COR-L47 (cell line): ENCODE data around the gene PEX14.

Experiments
- DNase-seq: peaks from one replicate; lab custom pipeline; 2025; lab: John Stamatoyannopoulos, UW

The PEX14 gene

DNA sequence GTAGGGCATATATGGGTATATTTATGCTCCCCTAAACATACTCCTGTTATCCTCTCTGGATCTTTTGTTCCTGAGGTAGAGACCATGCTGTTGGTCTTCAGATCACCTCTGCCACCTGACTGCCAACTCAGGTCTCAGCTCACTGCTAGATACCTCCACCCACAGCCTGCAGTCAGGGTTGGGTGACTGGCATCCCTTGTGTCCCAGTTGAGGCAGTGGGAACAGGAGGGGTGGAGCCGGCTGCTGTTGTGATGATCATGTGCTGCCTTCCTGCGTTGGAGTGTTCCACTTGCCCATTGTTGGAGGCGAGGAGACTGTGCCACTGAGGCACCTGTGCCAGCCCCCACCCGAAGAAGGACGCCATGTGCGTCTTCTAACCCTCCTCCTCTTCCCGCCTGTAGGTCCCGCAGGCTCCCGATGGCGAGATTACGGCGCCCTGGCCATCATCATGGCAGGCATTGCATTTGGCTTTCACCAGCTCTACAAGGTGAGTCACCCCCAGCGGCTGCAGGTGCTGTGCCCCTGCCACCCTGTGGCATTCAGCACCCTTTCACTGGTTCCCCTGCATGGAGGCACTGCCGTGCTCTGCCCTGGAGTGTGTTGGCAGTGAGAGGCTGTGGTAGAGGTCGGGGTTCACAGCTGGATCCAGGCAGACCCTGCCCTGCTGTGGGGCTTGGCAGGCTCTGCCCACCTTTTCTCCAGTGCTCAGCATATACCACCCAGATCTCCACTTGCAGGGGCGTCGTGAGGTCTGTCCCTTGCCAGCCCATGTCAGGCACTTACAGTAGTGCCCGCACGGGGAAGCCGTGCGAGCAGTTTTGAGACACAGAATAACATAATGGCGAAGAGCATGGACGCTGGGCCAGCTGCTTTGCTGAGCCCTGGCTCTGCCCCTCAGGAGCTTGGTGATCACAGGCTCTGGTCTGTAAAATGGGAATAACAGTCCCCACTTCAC is 143.5 kb downstream of the PEX14 start:
- DNase-seq: no peak

DNA sequence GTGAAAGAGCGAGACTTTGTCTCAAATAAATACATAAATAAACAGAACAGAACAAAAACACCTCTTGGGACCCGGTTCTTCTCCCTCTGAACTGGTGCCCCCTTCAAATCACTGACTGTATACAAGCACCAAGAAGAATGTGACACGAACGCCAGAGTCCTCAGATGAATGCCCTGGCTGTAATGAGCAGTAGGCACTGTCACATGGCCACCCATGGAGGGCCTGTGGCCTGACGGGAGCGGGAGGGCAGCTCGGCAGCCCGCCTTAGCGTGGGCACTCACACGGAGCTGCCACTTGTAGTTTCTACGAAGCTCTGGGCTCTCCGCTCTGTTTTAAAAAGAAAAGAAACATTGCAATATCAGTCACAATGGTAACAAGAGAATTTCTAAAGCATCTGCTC is 146.0 kb downstream of the PEX14 start:
- no peak for DNase-seq

DNA sequence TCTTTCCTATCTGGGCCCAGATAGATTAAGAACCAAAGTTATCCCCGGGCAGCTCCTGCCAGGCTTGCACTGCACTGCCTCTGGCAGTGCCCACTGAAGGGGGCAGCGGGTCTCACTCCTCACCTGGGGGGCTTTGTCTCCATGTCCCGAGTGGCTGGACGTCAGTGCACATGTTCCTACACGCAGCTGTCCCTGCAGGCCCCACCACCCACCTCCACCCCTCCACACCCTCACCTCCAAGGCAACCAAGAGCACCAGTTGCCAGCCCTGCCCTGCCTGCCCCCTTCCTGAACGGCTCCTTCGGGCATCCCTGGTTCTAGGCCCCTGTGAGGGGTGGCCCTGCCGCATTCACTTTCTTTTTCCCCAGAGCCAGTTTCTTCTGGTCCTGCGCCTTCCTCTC is 147.2 kb downstream of the PEX14 start:
- DNase-seq: no peak

GRCh38 chr1:10622910-10623685 is 148.3 kb downstream of the PEX14 start:
- no peak for DNase-seq

- DNase-seq: no peak
Measured at GRCh38 chr1:10623686-10624145, 149.0 kb downstream of the PEX14 start.

DNA sequence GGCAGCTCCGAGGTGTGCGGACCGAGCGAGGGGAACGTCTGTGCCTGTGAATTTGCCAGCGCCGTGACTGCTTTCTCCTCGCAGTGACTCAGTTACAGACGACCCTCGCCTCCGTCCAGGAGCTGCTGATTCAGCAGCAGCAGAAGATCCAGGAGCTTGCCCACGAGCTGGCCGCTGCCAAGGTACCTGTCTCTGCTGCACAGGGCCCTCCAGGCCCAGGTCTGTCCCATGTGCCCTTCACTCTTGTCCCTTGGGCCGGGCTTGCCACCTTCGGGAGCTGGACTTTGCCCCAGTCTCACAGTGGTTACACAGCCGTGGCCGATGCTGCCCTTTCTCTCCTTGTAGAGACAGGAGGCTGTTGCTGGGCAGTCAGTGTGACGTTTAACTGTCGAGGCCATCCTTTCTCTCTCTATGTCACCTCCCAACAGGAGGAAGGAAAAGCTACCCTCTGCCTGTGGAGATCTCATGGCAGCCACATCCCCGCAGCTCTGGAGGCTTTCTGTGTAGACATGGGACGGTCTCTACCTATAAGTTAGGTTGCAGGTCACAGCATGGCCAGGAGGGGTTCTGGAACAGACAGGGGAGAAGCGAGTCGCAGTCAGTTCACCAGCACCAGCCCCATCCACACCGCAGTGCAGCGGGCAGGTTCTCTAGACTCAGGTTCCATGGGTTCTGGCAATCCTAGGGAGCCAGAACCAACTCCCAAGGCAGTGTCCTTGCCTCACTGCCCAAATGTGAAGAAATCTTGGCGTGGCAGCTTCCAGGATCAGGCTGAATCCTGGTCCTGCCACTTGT is 149.7 kb downstream of the PEX14 start:
- no peak for DNase-seq

- no peak for DNase-seq
Measured at GRCh38 chr1:10625076-10625475, 150.3 kb downstream of the PEX14 start.

GRCh38 chr1:10625554-10625953 is 150.8 kb downstream of the PEX14 start:
- DNase-seq: no peak

- DNase-seq: no peak
Measured at GRCh38 chr1:10626131-10626731, 151.5 kb downstream of the PEX14 start.

DNA sequence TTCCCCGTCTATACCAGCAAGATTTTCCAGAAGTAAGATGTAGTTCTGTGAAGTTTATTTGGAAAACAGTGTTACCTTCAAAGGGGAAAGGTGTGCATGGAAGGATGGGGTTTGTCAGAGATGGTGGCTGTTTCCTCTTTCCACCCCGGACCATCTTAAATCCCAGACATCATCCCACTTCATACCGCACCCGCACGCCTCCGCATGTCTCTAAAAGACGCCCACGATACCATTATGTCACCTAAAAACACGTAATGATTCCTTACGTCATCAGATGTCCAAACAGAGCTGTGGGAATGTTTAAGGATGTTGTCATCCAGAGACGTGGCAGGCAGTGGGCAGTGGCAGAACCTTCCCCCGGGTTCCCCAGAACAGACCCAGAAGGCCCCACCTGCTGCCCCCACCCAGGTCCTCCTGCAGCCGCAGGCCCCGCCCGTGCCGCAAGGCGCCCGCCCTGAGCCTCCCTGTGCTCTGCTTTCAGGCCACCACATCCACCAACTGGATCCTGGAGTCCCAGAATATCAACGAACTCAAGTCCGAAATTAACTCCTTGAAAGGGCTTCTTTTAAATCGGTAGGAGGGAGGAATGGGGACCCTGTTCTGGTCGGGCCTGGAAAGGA is 152.2 kb downstream of the PEX14 start:
- no peak for DNase-seq

DNA sequence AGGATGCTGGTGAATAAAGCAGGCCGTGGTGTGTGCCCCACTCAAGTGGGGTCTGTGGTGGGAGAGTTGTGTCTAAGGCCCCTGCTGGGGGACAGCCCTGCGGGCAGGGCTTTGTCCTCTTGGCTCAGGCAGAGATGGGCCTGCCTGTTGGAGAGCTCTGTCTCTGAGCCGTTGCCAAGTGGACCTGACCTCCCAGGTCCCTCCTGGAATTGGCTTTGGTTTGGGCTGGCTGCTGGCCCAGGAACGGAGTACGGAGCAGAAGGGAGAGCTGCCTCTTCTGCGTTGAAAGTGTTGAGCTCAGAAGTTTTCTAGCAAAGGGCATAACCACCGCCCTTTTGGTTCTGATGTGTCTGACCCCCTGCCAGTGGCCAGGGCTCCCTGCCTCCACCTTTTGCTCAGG is 153.9 kb downstream of the PEX14 start:
- DNase-seq: no peak

DNA sequence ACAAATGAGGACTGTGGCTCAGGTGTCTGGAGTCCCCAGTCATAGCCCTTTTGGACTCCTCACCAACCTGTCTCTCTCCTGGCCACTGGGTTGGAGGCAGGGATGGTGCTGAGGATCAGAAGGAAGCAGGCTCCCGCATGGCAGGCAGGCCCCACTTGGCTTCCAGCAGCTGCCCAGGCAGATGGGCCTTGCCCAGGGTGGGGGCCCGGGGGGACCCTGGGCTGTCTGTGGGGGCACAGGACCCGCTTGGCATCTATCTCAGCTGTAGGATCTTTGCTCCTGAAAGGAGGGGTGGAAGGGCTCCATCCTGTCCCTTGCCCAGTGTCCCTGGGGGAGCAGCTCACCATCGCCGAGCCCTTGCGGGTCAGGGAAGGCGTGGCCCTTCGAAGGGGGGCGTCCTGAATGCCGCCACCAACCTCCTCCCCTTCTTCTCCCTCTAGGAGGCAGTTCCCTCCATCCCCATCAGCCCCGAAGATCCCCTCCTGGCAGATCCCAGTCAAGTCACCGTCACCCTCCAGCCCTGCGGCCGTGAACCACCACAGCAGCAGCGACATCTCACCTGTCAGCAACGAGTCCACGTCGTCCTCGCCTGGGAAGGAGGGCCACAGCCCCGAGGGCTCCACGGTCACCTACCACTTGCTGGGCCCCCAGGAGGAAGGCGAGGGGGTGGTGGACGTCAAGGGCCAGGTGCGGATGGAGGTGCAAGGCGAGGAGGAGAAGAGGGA is 154.5 kb downstream of the PEX14 start:
- no peak for DNase-seq

DNA sequence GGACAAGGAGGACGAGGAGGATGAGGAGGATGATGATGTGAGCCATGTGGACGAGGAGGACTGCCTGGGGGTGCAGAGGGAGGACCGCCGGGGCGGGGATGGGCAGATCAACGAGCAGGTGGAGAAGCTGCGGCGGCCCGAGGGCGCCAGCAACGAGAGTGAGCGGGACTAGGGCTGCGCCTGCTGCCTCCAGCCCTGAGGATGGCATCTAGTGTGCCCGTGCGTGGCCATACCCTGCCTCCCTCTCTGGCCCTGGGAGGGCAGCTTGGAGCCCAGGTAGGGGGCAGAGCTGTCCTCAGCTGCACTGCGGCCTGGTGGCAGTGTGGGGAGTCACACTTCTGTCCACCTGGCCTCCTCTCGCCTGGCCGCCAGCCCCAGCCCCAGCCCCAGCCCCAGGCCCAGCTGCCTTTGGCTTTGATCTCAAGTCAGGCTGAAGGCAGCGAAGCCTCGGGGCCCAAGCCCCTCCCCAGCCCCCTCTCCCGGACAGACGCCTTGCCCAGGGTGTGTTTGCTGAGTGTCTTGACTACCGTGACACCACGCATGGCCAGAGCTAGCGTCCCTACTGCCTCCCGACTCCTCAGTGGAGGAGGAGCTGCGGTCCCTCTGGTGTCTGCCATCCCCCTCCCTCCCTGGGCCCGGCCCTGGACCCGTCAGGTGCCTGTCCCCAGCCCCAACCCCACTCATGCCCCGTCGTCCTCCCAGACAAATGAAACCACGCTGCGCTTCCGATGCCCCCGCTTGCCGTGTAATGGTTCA is 155.2 kb downstream of the PEX14 start:
- no peak for DNase-seq

DNA sequence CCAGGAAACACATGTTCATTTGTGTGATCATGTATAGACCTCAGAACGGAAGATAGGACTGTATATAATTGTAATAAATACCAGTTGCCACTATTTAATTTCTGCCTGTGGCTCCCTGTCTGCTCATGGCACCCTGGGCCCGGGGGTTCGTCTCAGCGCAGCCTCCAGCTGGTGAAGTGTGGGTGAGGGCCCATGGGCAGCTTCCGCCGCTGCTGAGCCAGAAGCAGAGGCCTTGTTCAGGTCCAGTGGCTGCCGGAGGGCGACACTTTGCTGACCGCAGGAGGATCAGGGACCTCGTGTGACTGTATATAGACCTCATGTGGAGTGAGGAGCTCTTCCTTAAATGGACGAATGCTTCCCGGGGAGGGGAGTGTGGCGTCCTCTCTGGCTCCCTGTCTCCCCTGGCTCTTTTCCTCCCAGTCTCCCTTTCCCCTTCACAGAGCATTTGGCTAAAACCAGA is 155.9 kb downstream of the PEX14 start:
- DNase-seq: no peak

- no peak for DNase-seq
Measured at GRCh38 chr1:10631121-10631810, 156.5 kb downstream of the PEX14 start.

DNA sequence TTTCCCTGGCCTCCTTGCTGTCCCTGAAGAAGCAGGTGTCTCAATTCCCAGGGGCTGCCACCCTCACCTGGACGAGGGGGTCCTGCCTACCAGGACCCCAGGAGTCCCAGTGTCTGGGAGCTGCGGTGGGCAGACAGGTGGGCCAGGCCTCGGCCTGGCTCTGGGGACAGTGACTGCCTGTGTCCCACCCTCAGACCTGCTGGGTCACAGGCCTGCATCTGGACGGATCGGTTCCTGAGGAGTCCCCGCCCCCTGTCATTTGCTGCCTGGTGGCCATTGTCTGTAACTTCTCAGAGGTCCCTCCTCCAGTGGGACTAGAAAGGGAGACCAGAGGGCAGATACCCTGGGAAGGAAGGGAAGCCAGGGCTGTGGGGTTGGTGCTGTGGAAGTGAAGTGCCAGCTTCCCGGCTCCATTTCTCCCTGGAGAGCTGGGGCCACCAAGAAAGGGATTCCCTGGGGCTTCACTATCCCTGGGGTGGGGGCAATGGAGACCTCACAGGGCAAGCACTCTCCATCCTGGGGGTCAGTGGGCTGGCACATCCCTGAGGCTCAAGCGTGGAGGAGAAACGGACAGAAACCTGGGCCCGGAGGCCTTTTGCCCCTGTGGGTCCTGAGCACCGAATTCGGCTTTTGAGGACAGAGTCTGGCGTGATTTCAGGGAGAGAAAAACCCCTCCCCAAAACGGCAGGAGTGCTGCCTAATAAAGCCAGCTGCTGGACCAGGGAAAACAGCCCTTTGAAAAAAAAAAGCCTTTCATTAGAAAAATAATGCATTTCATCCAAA is 157.3 kb downstream of the PEX14 start:
- no peak for DNase-seq

DNA sequence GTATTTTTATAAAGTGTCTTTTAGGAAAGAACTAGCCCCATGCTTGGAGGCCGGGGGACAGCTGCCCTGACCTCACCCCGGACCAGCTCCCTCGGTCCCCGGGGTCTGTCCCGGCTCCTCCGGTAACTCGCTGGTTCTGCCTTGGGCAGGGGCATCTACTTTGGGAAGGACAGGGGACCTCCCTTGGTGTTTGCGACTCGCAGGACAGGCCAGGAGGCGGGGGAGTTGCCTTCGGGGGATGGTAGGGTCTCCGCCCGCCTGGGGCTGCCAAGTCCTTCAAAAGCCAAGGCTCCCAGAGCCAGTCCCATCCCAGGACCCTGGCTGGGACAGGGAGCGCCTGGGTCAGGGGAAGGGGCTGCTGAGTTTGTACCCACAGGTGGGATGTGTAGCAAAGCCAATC is 157.9 kb downstream of the PEX14 start:
- no peak for DNase-seq

DNA sequence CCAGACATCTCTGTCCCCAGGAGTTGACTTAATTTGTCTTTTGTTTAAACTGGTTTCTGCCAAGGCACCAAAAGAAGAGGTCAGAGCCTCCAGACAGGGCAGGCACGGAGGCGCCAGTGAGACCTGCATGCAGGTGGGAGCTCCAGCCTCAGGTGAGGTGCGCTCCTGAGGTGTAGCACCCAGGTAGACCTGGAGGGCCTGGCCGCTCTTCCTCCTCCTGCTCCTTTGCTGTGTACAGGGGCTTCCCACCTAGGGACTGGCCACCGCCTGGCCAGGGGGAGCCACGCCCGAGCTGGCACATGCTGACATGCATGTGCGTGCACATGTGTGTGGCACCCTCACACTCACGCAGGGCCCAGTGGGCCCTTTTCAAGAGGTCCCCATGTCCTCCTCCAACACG is 158.7 kb downstream of the PEX14 start:
- DNase-seq: no peak

DNA sequence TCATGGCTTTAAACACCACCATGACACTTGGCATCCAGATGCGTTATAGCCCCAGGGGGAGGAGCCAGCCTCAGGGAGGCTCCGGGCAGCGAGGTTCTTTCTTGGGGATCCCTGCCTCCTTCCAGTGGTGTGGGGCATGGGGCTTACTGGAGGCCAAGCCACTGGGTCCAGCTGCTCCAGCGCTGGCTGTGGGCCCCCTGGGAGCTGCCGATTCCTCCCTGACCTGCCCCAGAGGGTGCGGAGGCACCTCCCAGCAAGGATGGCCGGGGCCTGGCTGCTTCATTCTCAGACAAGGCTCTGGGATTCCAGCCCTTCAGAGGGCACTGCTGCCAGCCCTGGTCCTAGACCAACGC is 159.3 kb downstream of the PEX14 start:
- DNase-seq: no peak
